ENCODE data around the gene ZSWIM6. TPM values are rescaled to one million over a fixed set of nuclear protein-coding genes. Genes with fewer than 3 reads are reported as not detected.
A peak's percentile ranks its signal among the peaks of the same experiment; 100 is the strongest.
"Not testable (repeated sequence)": the region's sequence is repeated elsewhere in the genome, so short reads cannot be mapped to it uniquely, and the experiment has no call there.

ZSWIM6 gene
- polyA plus RNA-seq, 1 donor, result 18.0 TPM

- H3K4me1 ChIP-seq (ENCODE audit: control insufficient read depth, insufficient read depth, low read length), result peaks cover 11% of the 10 kb centered on the region
- peak overlapping the region; percentile 74 for H3K27ac ChIP-seq (ENCODE audit: low read length)
- H3K9me3 ChIP-seq (ENCODE audit: control insufficient read depth, low read depth, low read length); H3K27me3 ChIP-seq (ENCODE audit: control insufficient read depth, insufficient read depth, low read length); H3K4me3 ChIP-seq (ENCODE audit: low read length); DNase-seq; H3K36me3 ChIP-seq (ENCODE audit: control insufficient read depth, insufficient read depth, low read length): not testable (repeated sequence)
- WGBS (ENCODE audit: insufficient coverage, low lambda C conversion rate), result 100% methylated on average over 1 of the region's 4 CpGs
Observed at GRCh38 chr5:61406497-61406896, 74.4 kb downstream of the ZSWIM6 start.

DNA sequence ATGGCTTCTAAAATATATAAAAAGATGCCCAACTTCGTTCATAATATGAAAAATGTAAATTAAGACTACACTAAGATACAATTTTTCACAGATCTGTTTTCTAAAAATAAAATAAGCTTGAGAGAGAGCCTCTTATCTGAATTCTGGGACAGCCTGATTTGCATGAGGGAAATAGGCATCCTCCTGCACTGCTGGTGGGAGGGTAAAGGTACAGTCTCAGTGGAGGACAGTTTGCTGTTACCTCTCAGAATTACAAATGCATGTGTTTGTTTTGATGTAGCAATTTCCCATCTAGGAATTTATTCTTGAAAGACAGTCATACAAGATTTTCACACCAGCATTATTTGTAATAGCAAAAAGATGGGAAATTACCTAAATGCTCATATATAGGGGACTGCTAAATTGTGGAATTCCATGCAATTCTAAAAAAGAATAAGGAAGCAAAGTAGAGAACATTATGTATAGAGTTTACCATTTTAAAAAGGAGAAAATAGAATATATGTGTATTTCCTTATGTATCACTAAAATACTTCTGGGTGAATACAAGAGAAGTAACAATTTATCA, 75.7 kb downstream of the ZSWIM6 start:
- H3K27me3 ChIP-seq (ENCODE audit: control insufficient read depth, insufficient read depth, low read length), result no peaks in the 10 kb centered on the region
- H3K4me3 ChIP-seq (ENCODE audit: low read length), result no peak overlapping the region
- H3K9me3 ChIP-seq (ENCODE audit: control insufficient read depth, low read depth, low read length), result no peaks in the 10 kb centered on the region
- DNase-seq, result no peak
- H3K27ac ChIP-seq (ENCODE audit: low read length), result peak overlapping the region; percentile 30
- WGBS (ENCODE audit: insufficient coverage, low lambda C conversion rate), result 100% methylated on average over 1 of the region's 1 CpG
- H3K4me1 ChIP-seq (ENCODE audit: control insufficient read depth, insufficient read depth, low read length), result peaks cover 11% of the 10 kb centered on the region
- no peaks in the 10 kb centered on the region for H3K36me3 ChIP-seq (ENCODE audit: control insufficient read depth, insufficient read depth, low read length)

DNA sequence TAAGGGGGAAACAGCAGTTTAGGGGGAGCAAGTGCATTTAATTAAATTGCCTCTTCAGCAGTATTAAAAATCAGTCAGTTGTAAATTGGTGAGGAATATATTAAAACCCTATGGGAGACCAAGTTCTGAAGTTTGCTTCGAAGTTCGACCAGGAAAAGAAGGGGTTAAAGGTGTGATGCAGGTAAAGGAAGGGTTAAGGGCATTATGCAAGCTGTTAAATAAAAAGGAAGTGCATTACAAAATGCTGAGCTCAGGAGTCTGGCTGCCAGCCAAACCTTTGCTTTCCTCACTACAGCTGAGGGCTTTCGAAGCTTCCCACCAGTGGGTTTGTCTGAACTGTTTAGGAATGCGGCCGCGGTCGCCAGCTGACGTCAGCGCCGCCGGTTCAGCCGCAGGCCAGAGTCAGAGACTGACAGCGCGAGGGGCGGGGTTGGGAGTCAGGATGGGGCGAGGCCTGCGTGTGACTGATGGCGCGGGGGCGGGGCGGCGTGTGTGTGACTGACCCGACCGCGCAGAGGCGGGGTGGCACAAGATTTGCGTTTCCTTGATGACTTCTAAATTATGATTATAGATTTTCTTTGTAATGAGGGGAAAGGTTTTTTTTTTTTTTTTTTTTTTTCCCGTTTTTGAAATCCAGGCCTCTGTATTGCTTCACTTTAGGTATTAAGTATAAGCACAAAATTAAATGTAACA, 76.6 kb downstream of the ZSWIM6 start:
- DNase-seq, result peak; percentile 99
- WGBS (ENCODE audit: insufficient coverage, low lambda C conversion rate), result 7% methylated on average over 2 of the region's 28 CpGs
- no peaks in the 10 kb centered on the region for H3K9me3 ChIP-seq (ENCODE audit: control insufficient read depth, low read depth, low read length)
- H3K27ac ChIP-seq (ENCODE audit: low read length), result peak overlapping the region; percentile 59
- peaks cover 11% of the 10 kb centered on the region for H3K4me1 ChIP-seq (ENCODE audit: control insufficient read depth, insufficient read depth, low read length)
- H3K4me3 ChIP-seq (ENCODE audit: low read length), result peak overlapping the region; percentile 25
- H3K27me3 ChIP-seq (ENCODE audit: control insufficient read depth, insufficient read depth, low read length), result no peaks in the 10 kb centered on the region
- no peaks in the 10 kb centered on the region for H3K36me3 ChIP-seq (ENCODE audit: control insufficient read depth, insufficient read depth, low read length)

- H3K27ac ChIP-seq (ENCODE audit: low read length), result peak overlapping the region; percentile 59
- no peaks in the 10 kb centered on the region for H3K27me3 ChIP-seq (ENCODE audit: control insufficient read depth, insufficient read depth, low read length)
- no peak overlapping the region for H3K4me3 ChIP-seq (ENCODE audit: low read length)
- peaks cover 11% of the 10 kb centered on the region for H3K4me1 ChIP-seq (ENCODE audit: control insufficient read depth, insufficient read depth, low read length)
- no peaks in the 10 kb centered on the region for H3K36me3 ChIP-seq (ENCODE audit: control insufficient read depth, insufficient read depth, low read length)
- H3K9me3 ChIP-seq (ENCODE audit: control insufficient read depth, low read depth, low read length), result no peaks in the 10 kb centered on the region
- peak; percentile 31 to 56 for DNase-seq
- WGBS (ENCODE audit: insufficient coverage, low lambda C conversion rate), result 37% methylated on average over 2 of the region's 2 CpGs
Observed at GRCh38 chr5:61409568-61409967, 77.5 kb downstream of the ZSWIM6 start.

GRCh38 chr5:61410811-61411210, 78.8 kb downstream of the ZSWIM6 start:
- H3K27me3 ChIP-seq (ENCODE audit: control insufficient read depth, insufficient read depth, low read length), result no peaks in the 10 kb centered on the region
- H3K27ac ChIP-seq (ENCODE audit: low read length), result no peak overlapping the region
- no peaks in the 10 kb centered on the region for H3K36me3 ChIP-seq (ENCODE audit: control insufficient read depth, insufficient read depth, low read length)
- peaks cover 7% of the 10 kb centered on the region for H3K4me1 ChIP-seq (ENCODE audit: control insufficient read depth, insufficient read depth, low read length)
- DNase-seq, result no peak
- H3K9me3 ChIP-seq (ENCODE audit: control insufficient read depth, low read depth, low read length), result no peaks in the 10 kb centered on the region
- H3K4me3 ChIP-seq (ENCODE audit: low read length), result no peak overlapping the region
- 100% methylated on average over 2 of the region's 5 CpGs for WGBS (ENCODE audit: insufficient coverage, low lambda C conversion rate)

DNA sequence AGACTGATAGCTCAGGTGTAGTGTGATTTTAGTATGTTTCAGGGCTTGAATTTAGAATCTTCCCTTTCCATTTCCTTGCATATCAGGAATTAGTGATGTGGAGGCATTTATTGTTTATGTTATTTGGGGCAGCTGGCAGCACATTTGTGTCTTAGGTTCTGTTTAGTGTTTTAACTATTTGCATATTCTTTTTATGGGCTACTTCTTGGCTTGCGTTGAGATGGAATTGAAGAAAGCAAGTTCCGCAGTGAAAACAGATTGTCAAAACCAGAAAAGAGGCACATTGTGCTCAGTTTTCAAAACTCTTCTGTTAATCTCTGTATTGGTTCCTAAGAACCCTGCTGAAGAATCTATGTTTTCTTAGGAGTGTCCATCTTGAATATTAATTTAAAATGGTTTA, 80.3 kb downstream of the ZSWIM6 start:
- Histone ChIP-seq H3K27ac (ENCODE audit: low read length) (no peak overlapping the region), H3K4me1 (ENCODE audit: control insufficient read depth, insufficient read depth, low read length) (peaks cover 4% of the 10 kb centered on the region), H3K9me3 (ENCODE audit: control insufficient read depth, low read depth, low read length) (no peaks in the 10 kb centered on the region), H3K27me3 (ENCODE audit: control insufficient read depth, insufficient read depth, low read length) (no peaks in the 10 kb centered on the region), H3K4me3 (ENCODE audit: low read length) (no peak overlapping the region), H3K36me3 (ENCODE audit: control insufficient read depth, insufficient read depth, low read length) (no peaks in the 10 kb centered on the region)
- WGBS (ENCODE audit: insufficient coverage, low lambda C conversion rate), result 80% methylated on average over 1 of the region's 2 CpGs
- DNase-seq, result no peak

DNA sequence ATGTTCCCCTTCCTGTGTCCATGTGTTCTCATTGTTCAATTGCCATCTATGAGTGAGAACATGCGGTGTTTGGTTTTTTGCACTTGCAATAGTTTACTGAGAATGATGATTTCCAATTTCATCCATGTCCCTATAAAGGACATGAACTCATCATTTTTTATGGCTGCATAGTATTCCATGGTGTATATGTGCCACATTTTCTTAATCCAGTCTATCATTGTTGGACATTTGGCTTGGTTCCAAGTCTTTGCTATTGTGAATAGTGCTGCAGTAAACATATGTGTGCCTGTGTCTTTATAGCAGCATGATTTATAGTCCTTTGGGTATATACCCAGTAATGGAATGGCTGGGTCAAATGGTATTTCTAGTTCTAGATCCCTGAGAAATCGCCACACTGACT, 81.1 kb downstream of the ZSWIM6 start:
- not testable (repeated sequence) for DNase-seq; H3K27me3 ChIP-seq (ENCODE audit: control insufficient read depth, insufficient read depth, low read length); H3K27ac ChIP-seq (ENCODE audit: low read length); H3K4me3 ChIP-seq (ENCODE audit: low read length); H3K9me3 ChIP-seq (ENCODE audit: control insufficient read depth, low read depth, low read length); H3K4me1 ChIP-seq (ENCODE audit: control insufficient read depth, insufficient read depth, low read length); H3K36me3 ChIP-seq (ENCODE audit: control insufficient read depth, insufficient read depth, low read length)
- WGBS (ENCODE audit: insufficient coverage, low lambda C conversion rate), result no CpG with 5 or more reads among the region's 2 CpGs

GRCh38 chr5:61414806-61415205, 82.7 kb downstream of the ZSWIM6 start:
- Histone ChIP-seq H3K4me3 (ENCODE audit: low read length) (no peak overlapping the region), H3K36me3 (ENCODE audit: control insufficient read depth, insufficient read depth, low read length) (no peaks in the 10 kb centered on the region), H3K27ac (ENCODE audit: low read length) (no peak overlapping the region), H3K4me1 (ENCODE audit: control insufficient read depth, insufficient read depth, low read length) (no peaks in the 10 kb centered on the region), H3K27me3 (ENCODE audit: control insufficient read depth, insufficient read depth, low read length) (no peaks in the 10 kb centered on the region), H3K9me3 (ENCODE audit: control insufficient read depth, low read depth, low read length) (no peaks in the 10 kb centered on the region)
- WGBS (ENCODE audit: insufficient coverage, low lambda C conversion rate), result 89% methylated on average over 3 of the region's 6 CpGs
- DNase-seq, result no peak

DNA sequence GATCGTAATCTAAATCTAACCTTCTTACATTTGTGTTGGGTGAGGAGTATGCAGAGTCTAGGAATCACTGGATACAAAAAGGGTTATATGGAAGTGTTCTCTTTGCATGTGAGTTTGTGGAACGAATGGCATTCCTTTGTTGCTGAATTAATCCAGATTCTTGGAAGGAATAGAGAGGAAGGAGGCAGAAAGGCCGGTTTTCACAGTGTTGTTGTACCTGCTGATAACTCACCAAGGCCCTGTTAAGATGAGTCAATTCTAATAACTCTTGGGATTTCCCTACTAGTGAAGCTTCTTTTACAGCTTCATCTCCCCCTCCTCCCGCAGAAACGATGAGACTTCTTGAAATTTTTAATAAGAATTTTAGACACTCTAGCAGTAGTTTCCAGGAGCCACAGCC, 84.0 kb downstream of the ZSWIM6 start:
- WGBS (ENCODE audit: insufficient coverage, low lambda C conversion rate), result 100% methylated on average over 1 of the region's 5 CpGs
- no peaks in the 10 kb centered on the region for H3K36me3 ChIP-seq (ENCODE audit: control insufficient read depth, insufficient read depth, low read length)
- no peaks in the 10 kb centered on the region for H3K4me1 ChIP-seq (ENCODE audit: control insufficient read depth, insufficient read depth, low read length)
- no peak for DNase-seq
- H3K9me3 ChIP-seq (ENCODE audit: control insufficient read depth, low read depth, low read length), result no peaks in the 10 kb centered on the region
- no peaks in the 10 kb centered on the region for H3K27me3 ChIP-seq (ENCODE audit: control insufficient read depth, insufficient read depth, low read length)
- H3K27ac ChIP-seq (ENCODE audit: low read length), result no peak overlapping the region
- no peak overlapping the region for H3K4me3 ChIP-seq (ENCODE audit: low read length)

DNA sequence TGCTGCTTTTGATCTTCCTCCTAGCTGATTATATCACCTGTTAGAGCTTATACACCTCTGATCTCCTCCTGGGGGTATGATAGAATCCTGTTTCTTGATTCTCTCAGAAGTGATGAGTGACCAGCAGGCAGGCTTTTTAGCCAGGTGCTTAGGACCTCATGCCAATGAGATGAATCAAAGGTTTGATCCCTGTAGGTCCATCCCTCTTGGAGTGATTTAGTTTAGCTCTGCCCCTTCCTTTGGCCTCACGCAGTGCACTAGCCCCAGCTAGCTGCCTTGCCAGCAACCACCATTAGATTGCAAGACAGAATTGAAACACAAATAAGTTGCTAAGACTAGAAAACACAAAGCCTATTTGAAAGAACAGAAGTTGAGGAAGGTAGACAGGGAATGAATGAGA, 84.4 kb downstream of the ZSWIM6 start:
- WGBS (ENCODE audit: insufficient coverage, low lambda C conversion rate), result no CpG with 5 or more reads among the region's 1 CpG
- Histone ChIP-seq H3K4me3 (ENCODE audit: low read length) (no peak overlapping the region), H3K4me1 (ENCODE audit: control insufficient read depth, insufficient read depth, low read length) (no peaks in the 10 kb centered on the region), H3K36me3 (ENCODE audit: control insufficient read depth, insufficient read depth, low read length) (no peaks in the 10 kb centered on the region), H3K27ac (ENCODE audit: low read length) (no peak overlapping the region), H3K9me3 (ENCODE audit: control insufficient read depth, low read depth, low read length) (no peaks in the 10 kb centered on the region), H3K27me3 (ENCODE audit: control insufficient read depth, insufficient read depth, low read length) (no peaks in the 10 kb centered on the region)
- no peak for DNase-seq

- DNase-seq, result no peak
- Histone ChIP-seq H3K27me3 (ENCODE audit: control insufficient read depth, insufficient read depth, low read length) (no peaks in the 10 kb centered on the region), H3K36me3 (ENCODE audit: control insufficient read depth, insufficient read depth, low read length) (no peaks in the 10 kb centered on the region), H3K4me3 (ENCODE audit: low read length) (no peak overlapping the region), H3K9me3 (ENCODE audit: control insufficient read depth, low read depth, low read length) (no peaks in the 10 kb centered on the region), H3K4me1 (ENCODE audit: control insufficient read depth, insufficient read depth, low read length) (no peaks in the 10 kb centered on the region), H3K27ac (ENCODE audit: low read length) (no peak overlapping the region)
- 100% methylated on average over 2 of the region's 3 CpGs for WGBS (ENCODE audit: insufficient coverage, low lambda C conversion rate)
Observed at GRCh38 chr5:61417340-61417739, 85.3 kb downstream of the ZSWIM6 start.
